ENCODE measurements around the gene ARL6IP5.

GRCh38 chr3:69072928-69073327, 11.8 kb upstream of the ARL6IP5 start:
- TF ChIP-seq CTCF (IDR thresholded peaks at IDR 0.05 in 8 of 11, conservative IDR thresholded peaks at IDR 0.05 in 3 of 11) (no peak), POLR2A (IDR thresholded peaks at IDR 0.05) (no peak), POLR2AphosphoS5 (IDR thresholded peaks at IDR 0.05) (no peak)
